HG03159 (cell line): ENCODE data around the gene OPHN1.
"Not testable (repeated sequence)": the region's sequence is repeated elsewhere in the genome, so short reads cannot be mapped to it uniquely, and the experiment has no call there.

Experiments used
- ATAC-seq: cut with Tn5 transposase; IDR thresholded peaks from one replicate; pipeline ENCODE4 v1.9.1; 2021; ENCODE audit warnings: mild to moderate bottlenecking, moderate library complexity; ENCODE audit not compliant: unreplicated experiment

The OPHN1 gene

DNA sequence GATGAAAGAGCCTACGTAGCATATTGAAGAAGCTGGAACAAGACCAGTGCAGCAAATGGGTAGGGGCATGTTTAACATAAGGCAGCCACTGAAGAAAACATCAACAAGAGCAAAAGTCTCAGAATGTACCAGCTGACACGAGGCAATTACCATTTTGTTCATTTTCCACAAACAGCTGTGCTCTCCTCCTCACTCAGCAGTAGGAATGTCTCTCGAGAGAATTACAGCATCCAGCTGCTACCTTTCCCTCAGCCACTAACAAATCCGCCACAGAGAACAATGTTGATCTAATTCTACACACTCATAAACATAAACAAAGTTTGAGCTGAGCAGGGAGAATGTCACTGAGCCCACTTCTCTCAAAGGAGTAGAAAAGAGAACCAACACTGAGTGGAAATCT is 68.0 kb downstream of the OPHN1 start:
- ATAC-seq: no peak

DNA sequence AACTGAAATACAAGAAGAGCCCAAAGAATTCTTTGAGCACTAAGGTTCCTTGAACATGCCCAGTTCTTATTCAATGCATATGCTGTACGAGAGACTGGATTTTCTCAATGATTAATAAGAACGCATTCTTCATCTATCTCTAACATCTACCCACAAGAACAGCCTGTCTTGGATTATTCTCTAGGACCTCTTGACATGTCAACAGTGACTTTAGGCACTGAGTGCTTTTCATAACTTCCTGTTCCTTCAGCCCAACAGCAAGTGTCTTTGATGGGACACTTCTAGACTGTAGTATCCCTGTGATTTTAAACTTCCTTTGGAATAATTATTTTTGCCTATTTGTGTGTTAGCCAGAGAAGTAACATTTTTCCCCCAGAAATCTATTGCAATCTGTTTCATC is 69.3 kb downstream of the OPHN1 start:
- ATAC-seq: no peak

GRCh38 chrX:68358679-68359078 is 74.6 kb downstream of the OPHN1 start:
- ATAC-seq: no peak

DNA sequence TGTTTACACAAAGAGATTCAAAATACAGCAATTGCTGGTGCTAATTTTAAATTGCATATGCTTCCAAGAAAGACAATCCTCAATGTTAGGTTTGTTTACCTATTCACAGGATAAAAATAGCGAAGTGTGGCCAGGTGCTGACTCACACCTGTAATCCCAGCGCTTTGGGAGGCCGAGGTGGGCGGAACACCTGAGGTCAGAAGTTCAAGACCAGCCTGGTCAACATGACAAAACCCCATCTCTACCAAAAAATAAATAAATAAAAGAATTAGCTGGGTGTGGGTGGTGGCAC is 77.7 kb downstream of the OPHN1 start:
- no peak for ATAC-seq

DNA sequence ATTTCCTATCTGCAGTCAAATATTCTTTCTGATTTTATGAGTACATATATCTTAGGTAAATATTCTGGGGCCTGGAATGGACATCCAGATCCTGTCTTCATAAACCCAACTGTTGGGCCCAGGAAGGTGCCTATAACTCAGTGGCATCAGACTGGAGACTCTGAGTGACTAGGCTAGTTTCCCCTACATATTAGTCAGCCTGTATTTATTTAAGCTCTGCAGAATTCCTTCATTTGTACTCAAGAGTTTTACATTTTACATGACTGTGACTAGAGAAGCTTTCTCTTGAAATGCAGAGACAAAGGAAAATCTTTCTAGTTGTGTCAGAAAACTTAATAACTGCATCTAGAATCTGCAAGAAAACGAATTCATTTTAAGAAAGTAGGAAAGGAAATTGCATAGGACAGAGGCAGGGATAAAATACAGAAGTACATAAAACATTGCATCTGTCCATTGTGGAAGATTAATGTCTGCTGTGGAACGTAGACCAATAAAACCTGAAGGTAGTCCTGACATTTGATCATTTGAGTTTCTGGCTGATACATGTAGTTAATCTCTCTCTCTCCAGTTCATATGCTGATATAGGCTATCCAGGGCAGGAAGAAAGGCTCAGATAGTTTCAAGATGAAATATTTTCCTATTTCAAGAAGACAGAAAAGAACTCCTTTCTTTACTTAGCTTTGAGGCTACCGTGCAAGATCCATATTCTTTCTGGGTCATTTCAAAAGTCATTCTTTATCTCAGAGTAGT is 78.2 kb downstream of the OPHN1 start:
- no peak for ATAC-seq

- no peak for ATAC-seq
Observed at GRCh38 chrX:68345025-68345424, 88.3 kb downstream of the OPHN1 start.

GRCh38 chrX:68343551-68343950 is 89.7 kb downstream of the OPHN1 start:
- no peak for ATAC-seq

- no peak for ATAC-seq
Observed at GRCh38 chrX:68332201-68332731, 101.0 kb downstream of the OPHN1 start.

DNA sequence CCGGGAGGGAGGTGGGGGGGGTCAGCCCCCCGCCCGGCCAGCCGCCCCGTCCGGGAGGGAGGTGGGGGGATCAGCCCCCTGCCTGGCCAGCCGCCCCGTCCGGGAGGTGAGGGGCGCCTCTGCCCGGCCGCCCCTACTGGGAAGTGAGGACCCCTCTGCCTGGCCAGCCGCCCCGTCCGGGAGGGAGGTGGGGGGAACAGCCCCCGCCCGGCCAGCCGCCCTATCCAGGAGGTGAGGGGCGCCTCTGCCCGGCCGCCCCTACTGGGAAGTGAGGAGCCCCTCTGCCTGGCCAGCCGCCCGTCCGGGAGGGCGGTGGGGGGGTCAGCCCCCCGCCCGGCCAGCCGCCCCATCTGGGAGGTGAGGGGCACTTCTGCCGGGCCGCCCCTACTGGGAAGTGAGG is 106.5 kb downstream of the OPHN1 start:
- ATAC-seq: not testable (repeated sequence)

- ATAC-seq: no peak
Observed at GRCh38 chrX:68307769-68308168, 125.5 kb downstream of the OPHN1 start.

- no peak for ATAC-seq
Observed at GRCh38 chrX:68304602-68305001, 128.7 kb downstream of the OPHN1 start.

- ATAC-seq: no peak
Observed at GRCh38 chrX:68299898-68300297, 133.4 kb downstream of the OPHN1 start.

DNA sequence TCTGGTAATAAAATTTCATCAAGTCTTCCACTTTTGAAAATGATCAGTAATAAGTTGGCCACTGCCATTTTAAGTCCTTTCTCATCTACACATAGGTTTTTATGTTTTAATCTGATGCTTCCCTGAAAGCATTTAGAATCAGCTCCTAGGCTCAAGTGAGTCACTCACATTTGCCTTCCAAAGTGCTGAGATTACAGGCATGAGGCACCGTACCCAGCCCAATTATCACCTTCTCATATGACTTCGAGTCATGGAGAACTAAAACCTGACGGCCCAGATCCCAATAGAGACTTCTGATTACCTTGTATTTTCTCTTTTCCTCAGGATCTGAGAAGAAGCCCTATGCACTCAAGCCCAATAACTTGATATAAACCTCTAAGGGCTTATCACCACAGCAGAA is 140.8 kb downstream of the OPHN1 start:
- no peak for ATAC-seq

- no peak for ATAC-seq
Observed at GRCh38 chrX:68288127-68288526, 145.2 kb downstream of the OPHN1 start.

- no peak for ATAC-seq
Observed at GRCh38 chrX:68287419-68287818, 145.9 kb downstream of the OPHN1 start.

GRCh38 chrX:68286980-68287379 is 146.3 kb downstream of the OPHN1 start:
- no peak for ATAC-seq

DNA sequence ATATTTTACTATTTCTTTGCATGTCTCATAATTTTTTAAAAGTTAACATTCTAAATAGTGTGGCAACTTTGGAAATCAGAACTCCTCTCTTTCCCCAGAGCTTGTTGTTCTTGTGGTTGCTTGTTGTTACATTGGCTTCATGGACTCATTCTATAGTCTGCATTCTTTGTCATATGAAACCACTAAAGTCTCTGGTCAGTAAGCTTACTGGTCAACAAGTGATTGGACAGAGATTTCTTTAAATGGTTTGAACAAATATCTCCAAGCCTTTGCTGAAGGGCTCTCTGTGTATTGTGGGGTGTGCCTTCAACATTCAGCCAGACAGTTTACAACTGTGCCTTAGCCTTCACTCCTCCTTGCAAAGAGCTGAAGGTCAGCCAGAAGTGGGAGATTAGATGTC is 147.2 kb downstream of the OPHN1 start:
- ATAC-seq: no peak

DNA sequence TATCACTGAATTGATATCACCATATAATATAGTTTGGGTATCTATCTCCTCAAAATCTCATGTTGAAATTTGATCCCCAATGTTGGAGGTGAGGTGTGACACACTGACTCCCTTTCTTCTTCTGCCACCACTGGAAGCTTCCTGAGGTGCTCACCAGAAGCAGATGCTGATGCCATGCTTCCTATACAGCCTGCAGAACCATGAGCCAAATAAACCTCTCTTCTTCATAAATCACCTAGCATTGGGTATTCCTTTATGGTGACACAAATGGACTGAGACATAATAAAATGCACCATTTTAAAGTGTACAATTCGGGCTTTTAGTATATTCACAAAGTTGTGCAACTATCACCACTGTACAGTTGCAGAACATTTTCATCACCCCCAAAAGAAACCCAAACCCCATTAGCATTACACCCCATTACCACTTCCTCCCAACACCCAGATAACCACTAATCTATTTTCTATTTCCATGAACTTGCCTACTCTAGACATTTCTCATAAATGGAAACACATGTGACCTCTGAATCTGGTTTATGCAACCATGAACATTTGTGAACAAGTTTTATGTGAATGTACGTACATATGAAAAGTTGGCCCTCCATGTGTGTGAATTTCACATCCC is 148.9 kb downstream of the OPHN1 start:
- no peak for ATAC-seq

DNA sequence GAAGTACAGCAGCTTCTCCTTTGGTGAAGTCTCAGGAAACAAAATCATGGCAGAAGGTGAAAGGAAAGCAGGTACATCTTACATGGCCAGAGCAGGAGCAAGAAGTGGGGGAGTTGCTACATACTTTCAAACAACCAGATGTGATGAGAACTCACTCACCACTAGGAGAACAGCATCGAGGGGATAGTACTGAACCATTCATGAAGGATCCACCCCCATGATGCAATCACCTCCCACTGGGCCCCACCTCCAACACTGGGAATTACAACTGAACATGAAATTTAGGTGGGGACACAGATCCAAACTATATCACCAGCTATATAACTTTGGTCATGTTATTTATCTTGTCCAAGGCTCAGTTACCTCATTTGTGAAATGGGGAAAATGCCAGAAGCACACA is 159.4 kb downstream of the OPHN1 start:
- ATAC-seq: no peak

GRCh38 chrX:68264793-68265192 is 168.5 kb downstream of the OPHN1 start:
- not testable (repeated sequence) for ATAC-seq

DNA sequence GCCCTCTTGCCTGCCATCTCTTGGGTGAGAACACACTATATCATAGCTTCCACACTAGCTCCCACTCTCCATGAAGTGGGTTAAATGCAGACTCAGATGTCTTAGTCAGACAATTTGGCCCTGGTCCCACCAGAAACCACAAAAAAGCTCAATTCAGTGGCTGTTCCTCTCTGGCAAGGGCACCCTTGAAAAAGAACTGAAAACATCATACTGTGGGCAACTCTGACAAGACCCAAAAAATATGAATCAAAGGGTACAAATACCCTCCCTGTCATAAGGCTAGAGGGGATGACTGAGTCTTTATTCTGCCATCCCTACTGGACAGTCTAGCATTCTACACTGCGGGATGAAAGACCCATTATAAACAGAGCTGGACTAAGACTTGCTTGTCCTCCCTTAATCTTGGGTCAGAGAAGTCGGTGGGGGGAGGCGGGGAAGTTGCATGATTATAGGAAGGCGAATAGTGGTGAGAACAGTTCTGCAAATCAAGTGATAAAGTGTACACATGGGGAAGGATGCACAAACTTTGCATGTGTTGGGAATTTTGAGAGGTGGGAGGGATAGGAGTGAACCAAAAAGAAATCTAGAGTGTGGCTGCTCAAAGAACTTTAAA is 172.1 kb downstream of the OPHN1 start:
- no peak for ATAC-seq

GRCh38 chrX:68256990-68257389 is 176.3 kb downstream of the OPHN1 start:
- no peak for ATAC-seq
